GM12878 (cell line): Measurements from ENCODE around the gene HSPA2. TPM values are rescaled to one million over a fixed set of nuclear protein-coding genes. Genes with fewer than 3 reads are reported as not detected.

Experiments
- ATF7 ChIP-seq: fragments of 450-650 bp; IDR thresholded peaks from 2 replicates; pipeline ENCODE4 v1.6.1; 2016; ENCODE audit warnings: low read depth, mild to moderate bottlenecking
- EZH2 ChIP-seq: IDR thresholded peaks from 2 replicates; pipeline ENCODE4 v1.6.1; 2012; ENCODE audit warnings: low read depth, mild to moderate bottlenecking, control low read depth, inconsistent platforms, low read length, borderline replicate concordance; ENCODE audit not compliant: control insufficient read depth
- FOXM1 ChIP-seq: IDR thresholded peaks from 2 replicates; pipeline ENCODE4 v1.6.1; 2012; ENCODE audit warnings: low read depth, mild to moderate bottlenecking, inconsistent platforms, low read length, moderate library complexity
- GATAD2B ChIP-seq: fragments of 450-650 bp; conservative IDR thresholded peaks from 2 replicates; pipeline ENCODE4 v1.6.1; 2017; ENCODE audit warnings: low read depth, mild to moderate bottlenecking, moderate library complexity
- IKZF2 ChIP-seq, 2 experiments: fragments of 450-650 bp; IDR thresholded peaks; 2 replicates each; pipeline ENCODE4 v1.6.1; 2017; ENCODE audit warnings: mild to moderate bottlenecking in 2 of 2, moderate library complexity in 2 of 2
- IRF4 ChIP-seq: IDR thresholded peaks from 2 replicates; pipeline ENCODE4 v1.6.1; 2011; ENCODE audit warnings: low read depth, low read length
- KAT2A ChIP-seq: conservative IDR thresholded peaks from 2 replicates; pipeline ENCODE4 v1.6.1; 2011; ENCODE audit warnings: low read depth, low read length; ENCODE audit not compliant: control insufficient read depth
- KLF5 ChIP-seq: fragments of 450-650 bp; IDR thresholded peaks from 2 replicates; pipeline ENCODE4 v1.6.1; 2014; ENCODE audit warnings: mild to moderate bottlenecking; ENCODE audit not compliant: partially characterized antibody
- MEF2A ChIP-seq: IDR thresholded peaks from 2 replicates; pipeline ENCODE4 v1.6.1; 2011; ENCODE audit warnings: low read depth, mild to moderate bottlenecking, low read length, moderate library complexity; ENCODE audit not compliant: insufficient read depth
- MEF2B ChIP-seq: fragments of 450-650 bp; IDR thresholded peaks from 2 replicates; pipeline ENCODE4 v1.6.1; 2018; ENCODE audit warnings: mild to moderate bottlenecking, moderate library complexity; ENCODE audit not compliant: partially characterized antibody, poor library complexity, severe bottlenecking
- MTA3 ChIP-seq: IDR thresholded peaks from 2 replicates; pipeline ENCODE4 v1.6.1; 2012; ENCODE audit warnings: low read length, inconsistent platforms, borderline replicate concordance
- MYC ChIP-seq: IDR thresholded peaks from 2 replicates; pipeline ENCODE4 v1.6.1; 2011; ENCODE audit warnings: mild to moderate bottlenecking, low read length, moderate library complexity, inconsistent platforms; ENCODE audit not compliant: insufficient read depth, insufficient replicate concordance, insufficient read length, severe bottlenecking
- NBN ChIP-seq: fragments of 450-650 bp; IDR thresholded peaks from 2 replicates; pipeline ENCODE4 v1.6.1; 2016
- PAX5 ChIP-seq: IDR thresholded peaks from 2 replicates; pipeline ENCODE4 v1.6.1; 2011; ENCODE audit warnings: low read depth, low read length, borderline replicate concordance
- SIN3A ChIP-seq: IDR thresholded peaks from 2 replicates; pipeline ENCODE4 v1.6.1; 2012; ENCODE audit warnings: low read depth, low read length, improper control_type of control experiment
- SMAD1 ChIP-seq: fragments of 450-650 bp; IDR thresholded peaks from 2 replicates; pipeline ENCODE4 v1.6.1; 2018; ENCODE audit warnings: mild to moderate bottlenecking, low read depth; ENCODE audit not compliant: partially characterized antibody
- TCF12 ChIP-seq: IDR thresholded peaks from 2 replicates; pipeline ENCODE4 v1.6.1; 2011; ENCODE audit warnings: low read depth, mild to moderate bottlenecking, low read length
- YBX1 ChIP-seq: fragments of 450-650 bp; IDR thresholded peaks from 2 replicates; pipeline ENCODE4 v1.6.1; 2016; ENCODE audit warnings: antibody characterized with exemption
- ZNF24 ChIP-seq: fragments of 450-650 bp; IDR thresholded peaks from 2 replicates; pipeline ENCODE4 v1.6.1; 2017; ENCODE audit warnings: antibody characterized with exemption, mild to moderate bottlenecking
- polyA plus RNA-seq, 11 experiments: library from polyadenylated mRNA; depleted of rRNA in 4 of 11; unstranded in 6 of 11; stranded (reverse) in 5 of 11; fragments of >200 nt; fragmentation: Nextera tagmentation in 4 of 11; fragmentation: Illumina TruSeq in 1 of 11; extraction: Ambion mirVana in 4 of 11; extraction: Trizol in 1 of 11; gene quantifications; 1 replicate in 1 of 11; 2 replicates in 10 of 11; pipeline versions ENCODE4 v1.2.1 to v1.2.3, GENCODE V29; 2011 to 2016; ENCODE audit warnings: inconsistent platforms in 2 of 11, missing spikeins in 2 of 11, low read depth in 1 of 11
- total RNA-seq, 4 experiments: library from RNA; depleted of rRNA in 3 of 4; stranded (reverse); fragments of >200 nt in 3 of 4; fragmentation: Illumina TruSeq in 1 of 4; extraction: Trizol in 1 of 4; gene quantifications; 2 replicates each; pipeline versions ENCODE4 v1.2.1 to v1.2.3, GENCODE V29; 2013 to 2021
- TF ChIP-seq, protein P1 (sequence below): fragments of 150-350 bp; IDR thresholded peaks from 2 replicates; pipeline ENCODE4 v1.6.1; 2014; ENCODE audit warnings: mild to moderate bottlenecking, low read depth, low read length
- TF ChIP-seq, protein P2 (sequence below): fragments of 450-650 bp; IDR thresholded peaks from 2 replicates; pipeline ENCODE4 v1.6.1; 2017; ENCODE audit warnings: low read depth, mild to moderate bottlenecking, moderate library complexity
- TF ChIP-seq, protein P3 (sequence below): IDR thresholded peaks from 2 replicates; pipeline ENCODE4 v1.6.1; 2012; ENCODE audit warnings: low read depth, low read length, improper control_type of control experiment
- TF ChIP-seq, protein P4 (sequence below): IDR thresholded peaks from 2 replicates; pipeline ENCODE4 v1.6.1; 2012; ENCODE audit warnings: low read length, inconsistent platforms
- TF ChIP-seq, protein P5 (sequence below): fragments of 450-650 bp; IDR thresholded peaks from 2 replicates; pipeline ENCODE4 v1.6.1; 2017; ENCODE audit warnings: borderline replicate concordance

Gene HSPA2
- total and polyA plus RNA-seq, 10 of the 15 experiments (the other 5 are each of a cell fraction or from before 2014, with no cell fraction given), result 0.02 to 1.2 (median 0.65) TPM

DNA sequence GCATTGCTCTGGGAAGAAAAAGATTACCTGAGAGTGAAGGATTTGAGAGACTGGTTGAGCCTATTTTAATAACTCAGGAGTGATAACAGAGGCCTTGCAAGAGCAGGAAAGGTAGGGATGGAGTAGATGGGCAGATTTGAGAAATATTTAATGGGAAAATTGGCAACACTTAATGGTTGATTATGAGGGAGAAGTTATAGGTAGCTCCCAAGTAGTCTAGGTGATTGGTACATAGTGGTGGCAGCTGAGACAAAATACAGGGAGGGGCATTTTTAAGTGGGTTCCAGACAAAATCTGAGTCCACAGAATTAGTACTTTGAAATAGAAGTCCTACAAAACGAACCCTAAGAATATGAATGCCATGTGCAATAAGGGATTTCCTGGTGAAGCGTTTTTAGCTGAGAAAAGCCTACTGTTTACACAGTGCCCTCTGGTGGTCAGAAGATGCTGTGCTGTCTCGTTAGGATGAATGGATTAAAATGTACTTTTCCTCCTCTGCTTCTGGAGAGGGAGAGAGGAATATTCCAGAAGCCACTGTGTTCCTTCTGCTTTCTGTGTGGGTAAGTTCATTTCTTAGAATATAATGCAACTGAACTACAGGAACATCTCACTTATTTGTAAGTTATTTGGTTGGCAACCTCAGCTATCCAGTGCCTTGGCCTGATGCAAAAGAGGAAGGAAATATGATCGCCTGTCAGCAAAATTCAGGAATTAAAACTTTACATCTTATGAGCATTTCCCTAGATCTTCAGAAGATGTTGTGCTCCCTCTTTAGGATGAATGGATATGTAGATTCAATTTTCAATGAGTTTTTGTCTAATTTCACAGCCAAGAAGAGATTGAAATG lies 29.5 kb upstream of the HSPA2 start (continued):
- TF ChIP-seq SMAD1, result no peak
- TF ChIP-seq MTA3, result no peak
- TF ChIP-seq, protein P1, sequence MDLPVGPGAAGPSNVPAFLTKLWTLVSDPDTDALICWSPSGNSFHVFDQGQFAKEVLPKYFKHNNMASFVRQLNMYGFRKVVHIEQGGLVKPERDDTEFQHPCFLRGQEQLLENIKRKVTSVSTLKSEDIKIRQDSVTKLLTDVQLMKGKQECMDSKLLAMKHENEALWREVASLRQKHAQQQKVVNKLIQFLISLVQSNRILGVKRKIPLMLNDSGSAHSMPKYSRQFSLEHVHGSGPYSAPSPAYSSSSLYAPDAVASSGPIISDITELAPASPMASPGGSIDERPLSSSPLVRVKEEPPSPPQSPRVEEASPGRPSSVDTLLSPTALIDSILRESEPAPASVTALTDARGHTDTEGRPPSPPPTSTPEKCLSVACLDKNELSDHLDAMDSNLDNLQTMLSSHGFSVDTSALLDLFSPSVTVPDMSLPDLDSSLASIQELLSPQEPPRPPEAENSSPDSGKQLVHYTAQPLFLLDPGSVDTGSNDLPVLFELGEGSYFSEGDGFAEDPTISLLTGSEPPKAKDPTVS, result peak; percentile 86
- TF ChIP-seq FOXM1, result peak; percentile 40; the same call in 1 of the 2 replicates
- no peak for TF ChIP-seq IRF4
- no peak for TF ChIP-seq MEF2B
- TF ChIP-seq YBX1, result no peak
- no peak for TF ChIP-seq KLF5
- TF ChIP-seq KAT2A, result no peak
- no peak for TF ChIP-seq SIN3A
- TF ChIP-seq, protein P2, sequence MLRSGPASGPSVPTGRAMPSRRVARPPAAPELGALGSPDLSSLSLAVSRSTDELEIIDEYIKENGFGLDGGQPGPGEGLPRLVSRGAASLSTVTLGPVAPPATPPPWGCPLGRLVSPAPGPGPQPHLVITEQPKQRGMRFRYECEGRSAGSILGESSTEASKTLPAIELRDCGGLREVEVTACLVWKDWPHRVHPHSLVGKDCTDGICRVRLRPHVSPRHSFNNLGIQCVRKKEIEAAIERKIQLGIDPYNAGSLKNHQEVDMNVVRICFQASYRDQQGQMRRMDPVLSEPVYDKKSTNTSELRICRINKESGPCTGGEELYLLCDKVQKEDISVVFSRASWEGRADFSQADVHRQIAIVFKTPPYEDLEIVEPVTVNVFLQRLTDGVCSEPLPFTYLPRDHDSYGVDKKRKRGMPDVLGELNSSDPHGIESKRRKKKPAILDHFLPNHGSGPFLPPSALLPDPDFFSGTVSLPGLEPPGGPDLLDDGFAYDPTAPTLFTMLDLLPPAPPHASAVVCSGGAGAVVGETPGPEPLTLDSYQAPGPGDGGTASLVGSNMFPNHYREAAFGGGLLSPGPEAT, result no peak
- no peak for TF ChIP-seq ZNF24
- TF ChIP-seq ATF7, result no peak
- TF ChIP-seq, protein P3, sequence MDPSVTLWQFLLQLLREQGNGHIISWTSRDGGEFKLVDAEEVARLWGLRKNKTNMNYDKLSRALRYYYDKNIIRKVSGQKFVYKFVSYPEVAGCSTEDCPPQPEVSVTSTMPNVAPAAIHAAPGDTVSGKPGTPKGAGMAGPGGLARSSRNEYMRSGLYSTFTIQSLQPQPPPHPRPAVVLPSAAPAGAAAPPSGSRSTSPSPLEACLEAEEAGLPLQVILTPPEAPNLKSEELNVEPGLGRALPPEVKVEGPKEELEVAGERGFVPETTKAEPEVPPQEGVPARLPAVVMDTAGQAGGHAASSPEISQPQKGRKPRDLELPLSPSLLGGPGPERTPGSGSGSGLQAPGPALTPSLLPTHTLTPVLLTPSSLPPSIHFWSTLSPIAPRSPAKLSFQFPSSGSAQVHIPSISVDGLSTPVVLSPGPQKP, result no peak
- TF ChIP-seq GATAD2B, result no peak
- TF ChIP-seq EZH2, result no peak
- no peak for TF ChIP-seq PAX5
- TF ChIP-seq NBN, result no peak
- peak in 1 of 2 experiments; percentile 25; a peak in 1 of 4 replicates for TF ChIP-seq IKZF2 (IDR thresholded peaks at IDR 0.05)
- no peak for TF ChIP-seq TCF12
- TF ChIP-seq, protein P4, sequence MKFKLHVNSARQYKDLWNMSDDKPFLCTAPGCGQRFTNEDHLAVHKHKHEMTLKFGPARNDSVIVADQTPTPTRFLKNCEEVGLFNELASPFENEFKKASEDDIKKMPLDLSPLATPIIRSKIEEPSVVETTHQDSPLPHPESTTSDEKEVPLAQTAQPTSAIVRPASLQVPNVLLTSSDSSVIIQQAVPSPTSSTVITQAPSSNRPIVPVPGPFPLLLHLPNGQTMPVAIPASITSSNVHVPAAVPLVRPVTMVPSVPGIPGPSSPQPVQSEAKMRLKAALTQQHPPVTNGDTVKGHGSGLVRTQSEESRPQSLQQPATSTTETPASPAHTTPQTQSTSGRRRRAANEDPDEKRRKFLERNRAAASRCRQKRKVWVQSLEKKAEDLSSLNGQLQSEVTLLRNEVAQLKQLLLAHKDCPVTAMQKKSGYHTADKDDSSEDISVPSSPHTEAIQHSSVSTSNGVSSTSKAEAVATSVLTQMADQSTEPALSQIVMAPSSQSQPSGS, result no peak
- TF ChIP-seq MEF2A, result no peak
- no peak for TF ChIP-seq MYC
- TF ChIP-seq, protein P5, sequence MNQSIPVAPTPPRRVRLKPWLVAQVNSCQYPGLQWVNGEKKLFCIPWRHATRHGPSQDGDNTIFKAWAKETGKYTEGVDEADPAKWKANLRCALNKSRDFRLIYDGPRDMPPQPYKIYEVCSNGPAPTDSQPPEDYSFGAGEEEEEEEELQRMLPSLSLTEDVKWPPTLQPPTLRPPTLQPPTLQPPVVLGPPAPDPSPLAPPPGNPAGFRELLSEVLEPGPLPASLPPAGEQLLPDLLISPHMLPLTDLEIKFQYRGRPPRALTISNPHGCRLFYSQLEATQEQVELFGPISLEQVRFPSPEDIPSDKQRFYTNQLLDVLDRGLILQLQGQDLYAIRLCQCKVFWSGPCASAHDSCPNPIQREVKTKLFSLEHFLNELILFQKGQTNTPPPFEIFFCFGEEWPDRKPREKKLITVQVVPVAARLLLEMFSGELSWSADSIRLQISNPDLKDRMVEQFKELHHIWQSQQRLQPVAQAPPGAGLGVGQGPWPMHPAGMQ, result no peak
